IPS-NIHi7 (cell line): ENCODE results near the gene WDR5.
"Not testable (repeated sequence)": the region's sequence is repeated elsewhere in the genome, so short reads cannot be mapped to it uniquely, and the experiment has no call there.

Source experiments
- DNase-seq: peaks from one replicate; pipeline ENCODE4 v3.0.0; 2012; ENCODE audit warnings: mixed read lengths; ENCODE audit errors: extremely low spot score

Gene WDR5

DNA sequence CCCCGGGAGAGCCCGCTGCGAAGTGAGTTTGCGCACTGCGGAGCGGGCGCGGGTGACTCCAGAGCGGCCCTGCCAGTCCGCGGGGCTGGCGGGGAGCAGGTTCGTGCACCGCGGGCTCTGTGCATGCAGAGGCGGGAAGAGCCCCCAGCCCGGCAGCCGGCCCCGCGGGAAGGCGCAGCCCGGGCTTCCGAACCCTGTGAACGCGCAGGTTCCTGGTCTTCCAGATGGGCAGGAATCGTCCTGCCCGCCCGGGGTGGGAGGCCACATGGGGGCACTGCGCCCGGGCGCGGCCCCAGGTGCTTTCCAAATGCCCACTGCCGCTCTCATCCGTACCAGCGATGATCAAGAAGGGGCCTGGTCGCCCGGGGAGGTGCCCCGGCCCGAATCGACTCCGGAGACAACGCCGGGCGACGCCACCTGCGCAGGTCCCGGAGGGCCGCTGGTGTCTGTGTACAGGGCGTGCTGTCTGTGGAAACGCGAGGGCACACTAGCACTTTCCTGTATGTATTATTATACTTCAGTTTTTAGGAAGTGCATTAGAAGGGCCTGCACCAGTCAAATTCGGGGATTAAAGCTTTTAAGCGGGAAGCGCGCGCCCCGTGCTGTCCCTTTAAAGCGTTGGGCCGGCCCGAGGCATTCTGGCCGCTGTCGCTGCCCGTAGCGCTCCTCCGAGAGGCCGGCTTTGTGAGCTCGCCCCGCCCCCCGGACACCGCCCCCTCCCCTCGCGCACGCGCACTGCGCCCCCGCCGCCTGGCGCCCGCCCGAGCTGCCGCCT, at the start of gene WDR5:
TSS of gene WDR5 (plus strand) at position 740 of the 775 bp plus-strand sequence. CDS start 3,796 bp downstream, outside the sequence.
- peak; percentile 100 for DNase-seq

DNA sequence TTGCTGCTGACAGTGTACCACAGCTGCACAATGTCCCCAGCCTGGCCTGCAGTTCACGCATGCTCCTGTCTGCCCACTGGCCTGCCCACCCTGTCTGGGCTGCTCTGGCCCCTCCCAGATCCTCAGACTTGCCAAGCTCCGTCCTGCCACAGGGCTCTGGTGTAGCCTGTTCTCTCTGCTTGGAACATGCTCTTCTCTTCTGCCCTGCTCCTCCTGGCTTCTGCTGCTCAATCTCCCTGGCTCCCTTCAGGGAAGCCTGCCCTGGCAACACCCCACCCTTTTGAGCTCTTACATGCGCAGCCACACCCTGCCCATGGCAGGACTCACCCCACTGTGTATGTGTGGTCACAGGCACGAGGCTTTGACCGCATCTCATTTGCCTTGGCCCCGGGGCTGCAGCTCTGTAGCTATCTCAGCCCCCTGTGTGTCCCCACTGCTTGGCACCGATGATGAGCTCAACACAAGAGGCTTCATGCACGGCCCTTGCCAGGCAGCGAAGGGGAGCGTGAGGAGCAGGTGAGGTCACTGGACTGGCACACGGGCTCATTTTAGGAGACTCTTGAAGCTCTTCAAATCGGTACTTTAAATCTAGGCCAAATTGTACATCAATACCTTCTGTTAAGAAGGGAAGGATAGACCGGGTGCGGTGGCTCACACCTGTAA, 47.7 kb upstream of the WDR5 start:
- DNase-seq = no peak

GRCh38 chr9:134089972-134090371, 45.9 kb upstream of the WDR5 start:
- no peak for DNase-seq

DNA sequence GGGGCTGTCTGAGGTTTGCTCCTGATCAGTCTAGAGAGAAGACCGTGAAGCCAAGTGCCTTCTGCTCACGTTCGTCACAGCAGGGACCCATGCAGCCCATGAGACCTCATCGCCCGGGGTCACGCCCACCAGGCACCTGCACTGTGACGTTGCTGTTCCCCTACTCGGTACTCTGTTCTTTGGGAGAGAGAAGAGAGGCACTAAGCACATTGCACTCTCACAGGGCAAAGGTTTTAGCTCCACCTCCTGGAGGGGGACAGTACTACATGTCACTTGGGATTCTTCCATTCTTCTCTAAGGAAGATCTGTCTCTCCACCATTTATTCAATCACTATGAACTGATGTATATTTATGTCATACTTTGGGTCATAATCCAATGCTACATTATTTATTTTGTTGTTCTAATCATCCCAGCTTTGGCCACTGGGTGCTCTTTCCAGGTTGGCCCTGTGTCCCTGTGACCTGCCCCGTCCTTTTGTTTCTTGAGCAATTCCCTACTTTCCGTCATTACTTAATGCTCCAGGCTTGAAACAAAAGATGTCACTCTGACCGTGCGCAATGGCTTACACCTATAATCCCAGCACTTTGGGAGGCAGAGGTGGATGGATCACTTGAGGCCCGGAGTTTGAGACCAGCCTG, 36.6 kb upstream of the WDR5 start:
- DNase-seq = peak; percentile 82

DNA sequence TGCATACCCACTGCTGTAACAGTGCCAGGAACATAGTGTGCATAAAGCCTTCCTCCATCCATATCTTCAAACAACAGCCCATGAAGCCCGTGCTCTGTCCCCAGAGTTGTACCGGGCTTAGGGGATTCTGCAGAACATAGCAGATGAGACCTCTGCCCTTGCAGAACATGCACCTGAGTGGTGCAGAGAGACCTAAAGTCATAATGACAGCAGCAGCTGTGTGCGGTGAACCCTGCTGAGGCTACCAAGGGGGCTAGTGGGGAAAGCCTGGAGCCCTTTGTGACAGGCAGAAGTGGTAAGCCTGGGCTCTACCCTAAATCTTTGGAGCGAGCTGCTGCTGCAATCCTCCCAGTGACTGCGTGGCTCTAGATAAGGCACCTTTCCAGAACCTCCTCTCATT, 35.8 kb upstream of the WDR5 start:
- no peak for DNase-seq

- not testable (repeated sequence) for DNase-seq
Measured at GRCh38 chr9:134101133-134101532, 34.7 kb upstream of the WDR5 start.

DNA sequence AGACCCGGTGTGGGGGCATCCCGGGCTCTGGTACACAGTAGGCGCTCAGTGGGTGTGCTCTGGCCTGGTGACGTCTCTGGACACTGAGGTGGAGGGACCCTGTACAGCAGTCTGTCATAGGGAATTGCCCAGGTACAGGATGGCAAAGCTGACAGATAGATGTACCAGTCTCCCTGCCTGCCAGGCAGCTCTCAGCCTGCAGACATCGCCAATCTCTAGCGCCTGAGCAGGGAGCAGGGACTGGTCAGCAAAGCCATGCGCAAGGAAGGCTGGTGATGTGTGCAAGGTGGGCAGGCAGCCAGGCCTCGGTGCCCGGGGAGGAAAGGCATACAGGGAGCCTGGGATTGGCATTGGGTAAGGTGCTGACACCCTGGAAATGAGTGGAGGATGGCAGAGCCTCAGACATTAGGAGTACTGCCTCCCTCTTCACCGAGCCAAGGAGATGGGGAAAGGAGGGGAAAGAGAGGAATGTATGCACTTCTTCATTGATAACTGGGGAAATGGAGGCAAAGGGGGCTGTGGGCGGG, 34.2 kb upstream of the WDR5 start:
- no peak for DNase-seq

DNA sequence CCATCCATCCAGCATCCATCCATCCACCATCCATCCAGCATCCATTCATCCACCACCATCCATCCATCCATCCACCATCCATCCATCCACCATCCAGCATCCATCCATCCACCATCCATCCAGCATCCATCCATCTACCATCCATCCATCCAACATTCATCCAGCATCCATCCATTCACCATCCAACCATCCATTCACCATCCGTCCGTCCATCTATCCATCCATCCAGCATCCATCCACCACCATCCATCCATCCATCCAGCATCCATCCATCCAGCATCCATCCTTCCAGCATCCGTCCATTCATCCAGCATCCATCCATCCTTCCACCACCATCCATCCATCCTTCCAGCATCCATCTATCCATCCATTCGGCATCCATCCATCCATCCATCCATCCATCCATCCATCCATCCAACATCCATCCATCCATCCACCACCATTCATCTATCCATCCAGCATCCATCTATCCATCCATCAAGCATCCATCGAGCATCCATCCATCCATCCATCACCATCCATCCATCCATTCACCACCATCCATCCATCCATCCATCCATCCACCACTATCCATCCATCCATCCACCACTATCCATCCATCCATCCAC, 32.4 kb upstream of the WDR5 start:
- no peak for DNase-seq

DNA sequence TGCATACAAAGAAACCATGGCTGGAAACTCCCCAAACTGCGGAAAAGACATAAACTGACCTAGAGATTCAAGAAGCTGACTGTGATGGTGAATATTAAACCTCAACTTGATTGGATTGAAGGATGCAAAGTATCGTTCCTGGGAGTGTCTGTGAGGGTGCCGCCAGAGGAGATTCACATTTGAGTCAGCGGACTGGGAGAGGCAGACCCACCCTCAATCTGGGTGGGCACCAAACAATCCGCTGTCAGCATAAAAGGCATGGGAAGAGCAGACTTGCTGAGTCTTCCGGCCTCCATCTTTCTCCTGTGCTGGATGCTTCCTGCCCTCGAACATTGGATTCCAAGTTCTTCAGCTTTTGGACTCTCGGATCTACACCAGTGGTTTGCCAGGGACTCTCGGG, 24.8 kb upstream of the WDR5 start:
- no peak for DNase-seq

DNA sequence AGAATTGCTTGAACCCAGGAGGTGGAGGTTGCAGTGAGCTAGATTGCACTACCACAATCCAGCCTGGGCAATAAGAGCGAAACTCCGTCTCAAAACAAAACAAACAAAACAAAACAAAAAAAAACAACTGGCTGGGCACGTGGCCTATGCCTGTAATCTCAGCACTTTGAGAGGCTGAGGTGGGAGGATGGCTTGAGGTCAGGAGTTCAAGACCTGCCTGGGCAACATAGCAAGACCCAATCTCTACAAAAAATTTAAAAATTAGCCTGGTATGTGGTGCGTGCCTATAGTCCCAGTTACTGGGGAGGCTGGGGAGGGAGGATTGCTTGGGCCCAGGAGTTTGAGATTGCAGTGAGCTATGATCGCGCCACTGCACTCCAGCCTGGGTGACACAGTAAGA, 23.3 kb upstream of the WDR5 start:
- DNase-seq = no peak

- DNase-seq = not testable (repeated sequence)
Measured at GRCh38 chr9:134118972-134119371, 16.9 kb upstream of the WDR5 start.

DNA sequence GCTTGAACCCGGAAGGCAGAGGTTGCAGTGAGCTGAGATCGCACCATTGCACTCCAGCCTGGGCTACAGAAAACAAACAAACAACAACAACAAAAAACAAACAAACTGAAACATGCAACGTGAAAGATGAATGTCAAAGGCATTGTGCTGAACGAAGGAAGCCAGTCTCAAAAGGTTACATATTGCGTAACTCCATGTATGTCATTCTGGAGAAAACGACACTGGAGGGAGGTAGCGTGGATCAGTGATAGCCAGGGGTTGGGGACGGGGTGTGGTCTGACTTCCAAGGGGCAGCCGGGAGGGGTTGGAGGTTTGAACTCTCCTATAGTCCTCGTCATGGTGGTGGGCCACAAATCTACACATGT, 12.1 kb upstream of the WDR5 start:
- no peak for DNase-seq

DNA sequence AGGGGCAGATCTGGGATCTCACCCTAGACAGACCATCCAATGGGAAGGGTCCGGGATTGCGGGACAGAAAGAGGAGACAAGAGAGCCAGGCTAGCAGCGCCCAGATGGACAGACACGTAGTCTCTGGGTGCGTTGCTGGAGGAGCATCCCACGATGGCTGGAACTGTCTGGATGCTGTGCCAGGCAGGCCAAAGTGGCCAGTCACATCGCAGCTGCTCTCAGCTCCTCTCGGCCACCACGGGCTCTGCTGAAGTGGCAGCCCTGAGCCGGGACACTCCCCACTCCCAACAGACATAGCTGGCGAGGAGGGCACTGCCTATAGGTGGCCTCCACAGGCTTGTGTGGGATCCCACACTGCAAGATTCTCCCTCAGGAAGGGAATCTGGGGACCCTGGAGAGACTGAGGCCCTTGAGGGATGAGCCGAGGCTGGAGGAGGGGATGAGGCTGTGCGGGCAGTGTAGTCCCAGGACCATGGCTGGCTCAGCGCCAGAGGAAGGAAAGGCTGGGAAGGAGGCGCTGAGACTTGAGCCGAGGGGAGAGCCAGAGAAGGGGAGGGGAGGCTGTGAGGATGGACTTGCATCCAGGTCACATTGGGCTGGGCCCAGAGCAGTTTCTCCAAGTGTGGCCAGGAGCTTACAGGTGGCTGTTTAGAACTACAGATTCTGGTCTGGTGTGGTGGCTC, 10.3 kb upstream of the WDR5 start:
- no peak for DNase-seq

GRCh38 chr9:134126373-134126772, 9.5 kb upstream of the WDR5 start:
- no peak for DNase-seq

DNA sequence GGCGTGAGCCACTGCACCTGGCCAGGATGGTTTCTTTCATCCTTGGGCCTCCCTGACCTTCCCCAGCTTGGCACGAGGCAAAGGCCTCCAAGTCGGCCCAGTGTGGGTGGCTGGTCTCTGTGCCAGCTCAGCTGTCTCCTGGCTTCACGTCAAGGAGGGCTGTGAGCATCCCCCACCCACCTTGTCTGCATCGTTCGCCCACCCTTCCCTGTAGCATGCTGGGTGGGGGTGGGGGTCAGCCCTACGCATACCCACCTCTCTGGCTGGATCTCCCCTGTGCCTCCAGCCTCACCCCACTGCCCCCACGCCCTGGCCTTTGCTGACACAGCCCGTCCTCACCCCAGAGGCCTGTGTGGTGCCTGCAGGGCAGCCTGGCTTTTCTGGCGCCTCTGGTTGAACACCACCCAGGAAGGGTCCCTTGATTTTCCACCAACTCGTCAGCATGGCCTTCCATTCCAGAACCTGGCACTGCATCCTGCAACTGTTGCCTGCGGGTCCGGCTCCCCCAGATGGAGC, 8.8 kb upstream of the WDR5 start:
- no peak for DNase-seq

- DNase-seq = no peak
Measured at GRCh38 chr9:134127616-134128015, 8.3 kb upstream of the WDR5 start.

DNA sequence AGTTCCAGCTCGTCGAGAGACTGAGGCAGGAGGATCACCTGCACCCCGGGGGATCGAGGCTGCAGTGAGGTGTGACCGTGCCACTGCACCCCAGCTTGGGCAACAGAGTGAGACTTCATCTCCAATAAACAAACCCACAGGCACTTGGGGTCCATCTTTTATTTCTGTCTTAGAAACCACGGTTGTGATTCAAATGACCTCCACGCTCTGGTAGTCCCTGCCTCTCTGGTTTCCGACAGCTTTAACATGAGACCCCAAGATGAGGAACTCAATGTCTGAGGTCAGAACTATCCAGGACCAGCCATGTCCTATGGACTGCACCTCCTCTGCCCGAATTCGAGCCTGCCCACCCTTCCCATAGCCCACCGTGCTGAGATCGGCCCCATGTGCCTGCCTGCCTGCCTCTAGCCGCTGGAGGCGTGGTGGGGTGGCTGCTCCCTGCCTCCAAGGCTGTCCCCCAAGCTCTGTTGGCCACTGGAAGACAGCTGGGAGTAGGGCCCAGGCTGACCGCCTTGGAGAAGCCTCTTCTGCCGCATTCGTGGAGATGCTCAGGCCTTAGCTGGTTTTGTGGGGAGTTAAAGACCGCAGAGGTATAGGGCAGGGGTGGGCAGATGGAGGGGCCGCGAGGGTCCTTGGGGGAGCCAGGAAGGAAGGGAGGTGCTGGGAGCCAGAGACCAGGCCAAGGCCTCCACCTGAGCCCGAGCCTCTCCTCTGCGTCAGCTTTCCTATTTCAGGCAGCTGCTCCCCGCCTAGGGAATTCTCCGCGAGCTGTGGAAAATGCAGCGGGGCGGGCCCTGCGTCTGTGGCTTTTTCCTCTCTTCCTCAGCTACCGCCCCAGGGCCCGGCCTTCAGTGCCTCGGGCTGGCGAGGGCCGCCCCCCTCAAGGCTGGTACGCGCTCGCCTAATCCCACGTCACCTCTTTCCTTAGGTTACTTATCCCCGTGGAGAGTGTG, 6.9 kb upstream of the WDR5 start:
- no peak for DNase-seq

- peak; percentile 36 for DNase-seq
Measured at GRCh38 chr9:134130503-134131375, 5.1 kb upstream of the WDR5 start.

GRCh38 chr9:134131471-134132207, 4.2 kb upstream of the WDR5 start:
- no peak for DNase-seq
